Activated CD4-positive, alpha-beta memory T cell treated with anti-CD3 and anti-CD28 coated beads, Interleukin-2, amount 10 ng/mL, durations not matched to agents 7 days and 5 days (primary cell): ENCODE measurements around the gene CBX7. TPM values are rescaled to one million over a fixed set of nuclear protein-coding genes. Genes with fewer than 3 reads are reported as not detected.

Source experiments
- CTCF ChIA-PET: fragments of 350-600 bp; sonication (Branson Sonifier 250); formaldehyde crosslinking; loops from one replicate; lab custom pipeline; 2021; ENCODE audit warnings: antibody characterized with exemption, inconsistent platforms; lab: Charles Lee
- POLR2A ChIA-PET: fragments of 350-600 bp; sonication (Branson Sonifier 250); formaldehyde crosslinking; loops from one replicate; lab custom pipeline; 2021; ENCODE audit warnings: antibody characterized with exemption; lab: Charles Lee
- DNase-seq: peaks from one replicate; pipeline ENCODE4 v3.0.0-alpha.2; 2020
- H3K27ac Mint-ChIP-seq: one replicate; pipeline ENCODE4 v1.8.0; 2021; ENCODE audit warnings: mild to moderate bottlenecking, mixed read lengths
- H3K27me3 Mint-ChIP-seq: one replicate; pipeline ENCODE4 v1.8.0; 2021; ENCODE audit warnings: mixed read lengths
- H3K36me3 Mint-ChIP-seq: one replicate; pipeline ENCODE4 v1.8.0; 2021; ENCODE audit warnings: low read depth, mixed read lengths
- H3K4me1 Mint-ChIP-seq: one replicate; pipeline ENCODE4 v1.8.0; 2021; ENCODE audit warnings: mixed read lengths
- H3K4me3 Mint-ChIP-seq: one replicate; pipeline ENCODE4 v1.8.0; 2021; ENCODE audit warnings: mild to moderate bottlenecking, mixed read lengths
- H3K9me3 Mint-ChIP-seq: one replicate; pipeline ENCODE4 v1.8.0; 2021; ENCODE audit warnings: mixed read lengths
- total RNA-seq, 2 experiments: library from RNA; stranded (reverse); gene quantifications; one replicate each; pipeline ENCODE4 v1.2.3, GENCODE V29; 2021

Gene CBX7
- total RNA-seq, 2 experiments from 2014 or later, result 24.9 to 25.0 TPM

- ChIA-PET POLR2A (no interaction called here), CTCF (no interaction called here)
- no peak for DNase-seq
- H3K4me1 Mint-ChIP-seq, result peaks cover 41% of the 10 kb centered on the region
- no peaks in the 10 kb centered on the region for H3K9me3 Mint-ChIP-seq
- no peaks in the 10 kb centered on the region for H3K36me3 Mint-ChIP-seq
- H3K27ac Mint-ChIP-seq, result peak overlapping the region; percentile 50
- H3K27me3 Mint-ChIP-seq, result peaks cover 19% of the 10 kb centered on the region
- no peak overlapping the region for H3K4me3 Mint-ChIP-seq
Observed at GRCh38 chr22:39178206-39179111, 26.0 kb upstream of the CBX7 start.

- Mint-ChIP-seq H3K9me3 (no peaks in the 10 kb centered on the region), H3K4me3 (no peak overlapping the region), H3K4me1 (peaks cover 47% of the 10 kb centered on the region), H3K27me3 (peaks cover 22% of the 10 kb centered on the region), H3K27ac (peak overlapping the region; percentile 12), H3K36me3 (no peaks in the 10 kb centered on the region)
- DNase-seq, result no peak
- POLR2A ChIA-PET, result interaction anchor here (1.0 to 1.2 kb wide), 2 partner anchors 62 to 142 kb away, joined by 3 to 10 read pairs; partner anchors contain the start of gene RPL3
- CTCF ChIA-PET, result no interaction called here
Observed at GRCh38 chr22:39177791-39178190, 25.3 kb upstream of the CBX7 start.

GRCh38 chr22:39177456-39177775 lies 24.9 kb upstream of the CBX7 start:
- Mint-ChIP-seq H3K27ac (no peak overlapping the region), H3K4me1 (peaks cover 47% of the 10 kb centered on the region), H3K9me3 (no peaks in the 10 kb centered on the region), H3K4me3 (no peak overlapping the region), H3K36me3 (no peaks in the 10 kb centered on the region), H3K27me3 (peaks cover 20% of the 10 kb centered on the region)
- ChIA-PET POLR2A (interaction anchor here (1.0 to 1.2 kb wide), 2 partner anchors 63 to 142 kb away, joined by 3 to 10 read pairs; partner anchors contain the start of gene RPL3), CTCF (no interaction called here)
- peak; percentile 26 for DNase-seq

GRCh38 chr22:39176714-39177455 lies 24.4 kb upstream of the CBX7 start:
- H3K4me1 Mint-ChIP-seq, result peaks cover 49% of the 10 kb centered on the region
- no peaks in the 10 kb centered on the region for H3K36me3 Mint-ChIP-seq
- ChIA-PET POLR2A (interaction anchor here (1.0 to 1.2 kb wide), 2 partner anchors 63 to 143 kb away, joined by 3 to 10 read pairs; partner anchors contain the start of gene RPL3), CTCF (no interaction called here)
- H3K27ac Mint-ChIP-seq, result no peak overlapping the region
- H3K27me3 Mint-ChIP-seq, result peaks cover 18% of the 10 kb centered on the region
- no peak overlapping the region for H3K4me3 Mint-ChIP-seq
- H3K9me3 Mint-ChIP-seq, result no peaks in the 10 kb centered on the region
- no peak for DNase-seq

- CTCF ChIA-PET, result interaction anchor here (7.0 kb wide), 1 partner anchor 141 kb away, joined by 115 read pairs; the partner anchor contains the start of gene RPL3
Observed at GRCh38 chr22:39176143-39176713, 23.7 kb upstream of the CBX7 start.

GRCh38 chr22:39175353-39176142 lies 23.1 kb upstream of the CBX7 start:
- ChIA-PET CTCF (interaction anchor here (0.5 to 7.0 kb wide), 3 partner anchors 32 to 142 kb away, joined by 3 to 115 read pairs (median 3); partner anchors contain the start of gene RPL3), POLR2A (interaction anchor here (1.4 to 9.8 kb wide), 2 partner anchors 22 to 141 kb away, joined by 4 to 134 read pairs; partner anchors contain the start of gene RPL3)
- Mint-ChIP-seq H3K36me3 (no peaks in the 10 kb centered on the region), H3K27ac (no peak overlapping the region), H3K4me1 (peaks cover 60% of the 10 kb centered on the region), H3K4me3 (no peak overlapping the region), H3K27me3 (peaks cover 13% of the 10 kb centered on the region), H3K9me3 (no peaks in the 10 kb centered on the region)
- DNase-seq, result no peak

More at GRCh38 chr22:39176143-39176713, 23.7 kb upstream of the CBX7 start:
- H3K27ac Mint-ChIP-seq, result no peak overlapping the region
- POLR2A ChIA-PET, result interaction anchor here (1.2 to 9.8 kb wide), 2 partner anchors 141 to 143 kb away, joined by 10 to 134 read pairs; partner anchors contain the start of gene RPL3
- no peaks in the 10 kb centered on the region for H3K36me3 Mint-ChIP-seq
- DNase-seq, result no peak
- no peaks in the 10 kb centered on the region for H3K9me3 Mint-ChIP-seq
- peaks cover 54% of the 10 kb centered on the region for H3K4me1 Mint-ChIP-seq
- H3K4me3 Mint-ChIP-seq, result no peak overlapping the region
- H3K27me3 Mint-ChIP-seq, result peaks cover 15% of the 10 kb centered on the region

- CTCF ChIA-PET, result interaction anchor here (0.6 to 7.0 kb wide), 3 partner anchors 85 to 143 kb away, joined by 3 to 115 read pairs (median 7); partner anchors contain the start of gene RPL3
- Mint-ChIP-seq H3K9me3 (no peaks in the 10 kb centered on the region), H3K36me3 (no peaks in the 10 kb centered on the region), H3K4me1 (peaks cover 60% of the 10 kb centered on the region), H3K4me3 (peak overlapping the region; percentile 22), H3K27me3 (peaks cover 17% of the 10 kb centered on the region), H3K27ac (peak overlapping the region; percentile 81)
- peak; percentile 70 for DNase-seq
- POLR2A ChIA-PET, result interaction anchor here (0.8 to 9.8 kb wide), 7 partner anchors 21 to 354 kb away, joined by 3 to 134 read pairs (median 4); partner anchors contain the start of gene RPL3
Observed at GRCh38 chr22:39174498-39175352, 22.2 kb upstream of the CBX7 start.

GRCh38 chr22:39173787-39174497 lies 21.5 kb upstream of the CBX7 start:
- Mint-ChIP-seq H3K4me3 (peak overlapping the region; percentile 22), H3K4me1 (peaks cover 54% of the 10 kb centered on the region), H3K36me3 (no peaks in the 10 kb centered on the region), H3K27ac (peak overlapping the region; percentile 81), H3K27me3 (peaks cover 19% of the 10 kb centered on the region), H3K9me3 (no peaks in the 10 kb centered on the region)
- ChIA-PET POLR2A (interaction anchor here (0.8 to 9.8 kb wide), 9 partner anchors 9 to 355 kb away, joined by 3 to 134 read pairs (median 3); partner anchors contain the start of gene RPL3), CTCF (interaction anchor here (1.1 to 7.0 kb wide), 3 partner anchors 39 to 144 kb away, joined by 3 to 115 read pairs (median 7); partner anchors contain the start of gene RPL3)
- DNase-seq, result peak; percentile 64

GRCh38 chr22:39173050-39173706 lies 20.7 kb upstream of the CBX7 start:
- ChIA-PET CTCF (interaction anchor here (1.1 to 7.0 kb wide), 3 partner anchors 38 to 144 kb away, joined by 3 to 115 read pairs (median 7); partner anchors contain the start of gene RPL3), POLR2A (interaction anchor here (0.8 to 9.8 kb wide), 6 partner anchors 10 to 302 kb away, joined by 3 to 134 read pairs (median 4); partner anchors contain the start of gene RPL3)
- Mint-ChIP-seq H3K36me3 (no peaks in the 10 kb centered on the region), H3K4me3 (no peak overlapping the region), H3K27ac (peak overlapping the region; percentile 44), H3K9me3 (no peaks in the 10 kb centered on the region), H3K4me1 (peaks cover 47% of the 10 kb centered on the region), H3K27me3 (peaks cover 18% of the 10 kb centered on the region)
- DNase-seq, result no peak
